Heart left ventricle (tissue), 13 donors: ENCODE data around the gene EXOC2.

Source experiments
- POLR2A ChIP-seq, 2 donors: fragments of 450-650 bp; IDR thresholded peaks; one replicate each; pipeline ENCODE4 v1.6.1; 2017; ENCODE audit warnings: antibody characterized with exemption in 2 of 2, mild to moderate bottlenecking in 2 of 2, moderate library complexity in 2 of 2
- TF ChIP-seq, protein P1 (sequence below), 12 donors: fragments of 200-600 bp; sonication (generic) in 4 of 12; IDR thresholded peaks; one replicate each; pipeline versions ENCODE4 v1.5.0 to v1.8.0; 2018 to 2022; ENCODE audit warnings: antibody characterized with exemption in 12 of 12, mild to moderate bottlenecking in 5 of 12
- donor health status: ischemic (EF 13 %, LVEDD 7.1; RV severe dilation, severe dysfunction).
- donor health status: DM: no; HTN: yes; CAD: no.
- donor health status: DM: no; HTN: no; CAD: no.
- donor health status: ischemic (EF 25% LVEDD 6.9; RV normal size, moderate dysfunction).
- donor health status: ischemic (EF 25% LVEDD 5.7; RV mildly dilated, moderate dysfunction).
- donor health status: ischemic (EF 35%, LVEDD 5.7; RV mildly dilated, moderate dysfunction).
- donor health status: nonischemic (EF 11% LVEDD 7.7; RV severe dilation, severe dysfunction).
- donor health status: DM: yes; HTN: yes; CAD: no.
- donor health status: PGD.
- donor health status: ischemic (EF 29% LVEDD 5.4; RV normal size, mild dysfunction).
- donor health status: nonischemic (EF 23%, LVEDD 6.1; RV moderate dilation, normal function).

GRCh38 chr6:484086-484745 is 208.7 kb downstream of the EXOC2 start:
- TF ChIP-seq, protein P1, sequence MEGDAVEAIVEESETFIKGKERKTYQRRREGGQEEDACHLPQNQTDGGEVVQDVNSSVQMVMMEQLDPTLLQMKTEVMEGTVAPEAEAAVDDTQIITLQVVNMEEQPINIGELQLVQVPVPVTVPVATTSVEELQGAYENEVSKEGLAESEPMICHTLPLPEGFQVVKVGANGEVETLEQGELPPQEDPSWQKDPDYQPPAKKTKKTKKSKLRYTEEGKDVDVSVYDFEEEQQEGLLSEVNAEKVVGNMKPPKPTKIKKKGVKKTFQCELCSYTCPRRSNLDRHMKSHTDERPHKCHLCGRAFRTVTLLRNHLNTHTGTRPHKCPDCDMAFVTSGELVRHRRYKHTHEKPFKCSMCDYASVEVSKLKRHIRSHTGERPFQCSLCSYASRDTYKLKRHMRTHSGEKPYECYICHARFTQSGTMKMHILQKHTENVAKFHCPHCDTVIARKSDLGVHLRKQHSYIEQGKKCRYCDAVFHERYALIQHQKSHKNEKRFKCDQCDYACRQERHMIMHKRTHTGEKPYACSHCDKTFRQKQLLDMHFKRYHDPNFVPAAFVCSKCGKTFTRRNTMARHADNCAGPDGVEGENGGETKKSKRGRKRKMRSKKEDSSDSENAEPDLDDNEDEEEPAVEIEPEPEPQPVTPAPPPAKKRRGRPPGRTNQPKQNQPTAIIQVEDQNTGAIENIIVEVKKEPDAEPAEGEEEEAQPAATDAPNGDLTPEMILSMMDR (IDR thresholded peaks at IDR 0.05) = no peak
- TF ChIP-seq POLR2A (IDR thresholded peaks at IDR 0.05) = no peak
